Esophagus squamous epithelium (tissue), 4 donors: ENCODE measurements around the gene TBC1D19.

Experiments used
- POLR2A ChIP-seq, 4 donors: fragments of 450-650 bp; IDR thresholded peaks; one replicate each; pipeline ENCODE4 v1.6.1; 2017; ENCODE audit warnings: antibody characterized with exemption in 4 of 4, mild to moderate bottlenecking in 4 of 4, moderate library complexity in 3 of 4
- TF ChIP-seq, protein P1 (sequence below), 6 experiments: fragments of 450-650 bp in 4 of 6; fragments of 200-600 bp in 2 of 6; sonication (generic) in 2 of 6; IDR thresholded peaks; one replicate each; pipeline ENCODE4 v1.5.1; 2016 to 2019; ENCODE audit warnings: antibody characterized with exemption in 6 of 6, mild to moderate bottlenecking in 4 of 6, moderate library complexity in 4 of 6

DNA sequence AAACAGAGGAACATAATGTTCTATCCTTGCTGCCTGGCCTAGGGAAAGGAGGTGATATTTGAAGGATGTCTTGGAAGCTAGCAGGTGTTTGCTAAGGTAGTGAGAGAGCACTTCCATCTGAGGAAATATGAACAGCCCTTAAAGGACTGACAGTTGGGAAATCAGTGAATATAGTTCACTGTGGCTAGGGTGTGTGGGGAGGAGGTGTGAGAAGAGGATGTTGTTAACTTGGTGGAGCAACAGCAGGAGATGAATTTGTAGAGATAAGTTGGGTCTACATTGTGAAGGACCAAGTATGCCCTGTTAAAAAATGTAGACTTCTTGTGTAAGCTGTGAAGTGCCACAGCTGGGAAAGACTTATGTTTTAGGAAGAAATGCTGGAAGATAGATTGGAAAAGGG lies 25.5 kb downstream of the TBC1D19 start:
- TF ChIP-seq POLR2A (IDR thresholded peaks at IDR 0.05), result no peak
- TF ChIP-seq, protein P1, sequence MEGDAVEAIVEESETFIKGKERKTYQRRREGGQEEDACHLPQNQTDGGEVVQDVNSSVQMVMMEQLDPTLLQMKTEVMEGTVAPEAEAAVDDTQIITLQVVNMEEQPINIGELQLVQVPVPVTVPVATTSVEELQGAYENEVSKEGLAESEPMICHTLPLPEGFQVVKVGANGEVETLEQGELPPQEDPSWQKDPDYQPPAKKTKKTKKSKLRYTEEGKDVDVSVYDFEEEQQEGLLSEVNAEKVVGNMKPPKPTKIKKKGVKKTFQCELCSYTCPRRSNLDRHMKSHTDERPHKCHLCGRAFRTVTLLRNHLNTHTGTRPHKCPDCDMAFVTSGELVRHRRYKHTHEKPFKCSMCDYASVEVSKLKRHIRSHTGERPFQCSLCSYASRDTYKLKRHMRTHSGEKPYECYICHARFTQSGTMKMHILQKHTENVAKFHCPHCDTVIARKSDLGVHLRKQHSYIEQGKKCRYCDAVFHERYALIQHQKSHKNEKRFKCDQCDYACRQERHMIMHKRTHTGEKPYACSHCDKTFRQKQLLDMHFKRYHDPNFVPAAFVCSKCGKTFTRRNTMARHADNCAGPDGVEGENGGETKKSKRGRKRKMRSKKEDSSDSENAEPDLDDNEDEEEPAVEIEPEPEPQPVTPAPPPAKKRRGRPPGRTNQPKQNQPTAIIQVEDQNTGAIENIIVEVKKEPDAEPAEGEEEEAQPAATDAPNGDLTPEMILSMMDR (IDR thresholded peaks at IDR 0.05), result no peak
